GM18517 (cell line): Measurements from ENCODE around the gene POMP.

Source experiments
- ATAC-seq: cut with Tn5 transposase; IDR thresholded peaks from one replicate; pipeline ENCODE4 v1.9.1; 2021; ENCODE audit warnings: mild to moderate bottlenecking, moderate library complexity; ENCODE audit not compliant: unreplicated experiment

Gene POMP

GRCh38 chr13:28658796-28659620, at the start of gene POMP:
TSS of gene POMP (plus strand) at chr13:28659130. CDS start at chr13:28659185, 55 bp downstream.
- peak; percentile 76 for ATAC-seq

- ATAC-seq = no peak
These were observed 49.5 kb upstream of the POMP start for GRCh38 chr13:28609381-28609780.

DNA sequence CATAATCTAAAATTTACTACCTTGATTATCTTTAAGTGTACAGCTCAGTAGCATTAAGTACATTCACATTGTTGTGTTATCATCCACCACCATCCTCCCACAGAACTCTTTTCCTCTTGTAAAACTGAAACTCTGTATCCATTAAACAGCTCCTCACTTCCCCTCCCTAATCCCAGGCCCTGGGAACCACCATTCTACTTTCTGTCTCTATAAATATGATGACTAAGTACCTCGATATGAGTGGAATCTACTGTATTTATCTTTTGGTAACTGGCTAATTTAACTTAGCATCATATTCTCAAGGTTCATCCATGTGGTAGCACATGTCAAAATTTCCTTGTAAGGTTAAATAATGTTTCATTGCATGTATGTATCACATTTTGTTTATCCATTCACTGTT, 49.0 kb upstream of the POMP start:
- ATAC-seq = no peak

DNA sequence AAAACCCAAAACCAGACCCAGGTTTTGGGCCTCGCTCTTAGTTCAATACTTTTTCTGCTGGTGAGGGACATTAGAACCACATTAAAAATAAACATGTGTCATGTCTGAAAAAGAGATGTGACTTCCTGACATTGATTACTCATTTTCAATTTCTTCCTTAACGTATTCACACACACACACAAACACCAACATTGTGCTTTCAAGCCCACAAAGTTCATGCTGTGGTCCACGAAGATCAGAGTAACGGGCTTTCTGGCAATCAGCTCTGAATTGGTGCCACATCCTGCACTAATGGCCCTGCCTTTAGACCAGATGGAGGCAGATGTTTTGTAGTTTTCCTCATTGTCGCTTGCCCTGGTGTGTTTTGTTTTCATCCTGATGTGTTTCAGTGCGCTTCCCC, 47.9 kb upstream of the POMP start:
- ATAC-seq = no peak

DNA sequence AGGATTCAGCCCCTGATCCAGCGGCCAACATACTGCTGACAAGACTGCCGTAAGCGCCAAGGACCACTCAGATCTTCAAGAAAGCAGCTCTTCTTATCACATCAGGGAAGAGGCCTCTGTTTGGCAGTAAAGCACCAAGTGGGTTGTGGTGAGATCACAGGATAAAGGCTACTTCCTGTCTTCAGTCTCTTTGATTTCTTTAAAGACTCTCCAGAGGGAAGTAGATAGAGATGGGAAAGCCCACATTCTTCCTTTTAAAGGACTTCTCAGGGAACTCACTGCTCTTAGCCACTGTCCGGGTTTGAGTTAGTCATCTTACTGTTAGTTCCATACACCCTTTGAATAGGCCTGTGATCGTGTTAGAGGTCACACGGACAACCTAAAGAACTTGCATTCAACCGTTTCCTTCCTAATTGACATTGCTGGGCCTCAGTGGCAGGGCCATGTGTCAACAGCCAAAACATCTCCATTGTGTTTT, 47.2 kb upstream of the POMP start:
- no peak for ATAC-seq

- ATAC-seq = no peak
These were observed 45.4 kb upstream of the POMP start for GRCh38 chr13:28613562-28613961.

GRCh38 chr13:28615916-28616446, 42.9 kb upstream of the POMP start:
- ATAC-seq = no peak

DNA sequence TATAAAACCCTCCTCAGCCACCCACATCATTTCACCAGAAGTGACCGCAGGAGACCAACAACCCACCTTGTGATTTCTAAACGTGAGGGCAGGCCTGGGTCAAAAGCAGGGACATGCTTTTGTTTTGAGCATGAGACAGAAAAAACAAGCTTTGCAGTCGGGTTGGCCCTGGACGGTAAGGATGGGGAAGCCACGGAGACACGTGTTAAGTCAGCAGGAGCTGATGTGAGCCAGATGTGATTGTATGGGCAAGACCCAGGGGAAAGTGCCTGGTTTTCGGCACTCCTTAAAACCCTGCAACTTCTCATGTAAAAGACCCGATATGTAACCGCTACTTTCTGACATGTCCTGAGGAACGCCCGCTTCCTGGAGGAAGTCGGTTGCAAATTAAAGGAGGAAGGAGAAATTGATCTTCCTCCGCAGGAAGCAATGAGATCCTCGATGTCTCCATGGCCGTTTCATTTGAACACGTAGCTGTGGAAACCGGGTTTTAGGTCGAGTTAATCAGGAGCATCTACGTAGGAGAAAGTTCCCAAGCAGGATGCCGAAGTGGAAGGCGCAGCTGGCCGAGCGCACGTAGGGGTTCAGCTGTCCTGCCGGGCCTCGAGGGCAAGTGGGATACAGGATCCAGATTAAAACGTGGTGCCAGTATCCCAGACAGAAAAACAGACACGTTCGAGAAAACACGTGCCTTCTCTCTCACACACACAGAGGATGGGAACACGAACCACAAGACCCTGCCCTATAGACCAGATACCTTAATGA, 40.5 kb upstream of the POMP start:
- ATAC-seq = no peak

DNA sequence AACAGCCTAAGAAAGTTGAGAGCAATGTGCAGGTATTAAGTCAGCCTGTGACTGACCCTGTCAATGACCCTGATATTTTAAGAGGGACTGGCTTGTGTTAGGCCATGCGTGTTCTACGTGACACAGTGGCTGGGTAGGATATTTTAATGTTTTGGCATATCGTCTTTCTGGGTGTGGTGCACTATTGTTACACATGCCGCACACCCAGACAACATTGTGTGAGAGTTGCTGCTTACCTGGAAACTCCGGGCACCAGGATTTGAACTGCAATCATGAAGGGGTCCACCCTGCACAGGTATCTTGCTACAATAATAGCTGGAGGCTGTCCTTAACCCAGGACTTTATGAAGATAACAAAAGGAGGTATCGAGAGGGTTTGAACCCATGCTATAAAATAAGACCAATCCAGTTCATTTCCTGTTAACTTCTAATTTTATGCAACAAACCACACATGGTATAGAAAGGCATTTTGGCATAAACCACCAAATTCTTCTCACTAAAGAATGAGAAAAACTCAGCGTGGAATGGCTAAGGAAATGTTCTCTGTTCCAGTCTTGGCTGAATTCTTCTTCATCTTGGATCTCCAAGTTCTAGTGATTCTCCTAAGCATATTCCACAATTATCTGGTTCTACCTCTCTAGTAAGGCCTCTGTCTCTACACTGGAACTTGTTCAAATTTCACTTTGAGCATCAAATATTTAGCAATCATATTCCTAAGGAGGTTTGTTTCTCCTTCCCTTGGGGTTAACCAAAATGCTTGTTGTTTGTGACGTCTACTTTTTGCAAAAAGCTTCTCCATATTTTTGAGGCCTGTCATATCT, 38.7 kb upstream of the POMP start:
- ATAC-seq = no peak

DNA sequence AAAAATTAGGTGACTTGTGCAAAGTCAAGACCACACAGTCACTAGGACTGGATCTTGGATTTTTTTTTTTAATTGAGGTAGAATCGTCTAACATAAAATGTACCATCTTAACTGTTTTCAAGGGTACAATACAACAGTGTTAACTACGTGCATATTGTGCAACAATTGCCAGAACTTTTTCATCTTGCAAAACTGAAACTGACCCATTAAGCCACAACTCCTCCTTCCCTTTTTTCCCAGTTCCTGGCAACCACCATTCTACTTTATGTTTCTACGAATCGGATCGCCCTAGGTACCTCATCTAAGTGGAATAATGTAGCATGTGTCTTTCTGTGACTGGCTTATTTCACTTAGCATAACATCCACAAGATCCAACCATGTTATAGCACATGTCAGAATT, 37.5 kb upstream of the POMP start:
- no peak for ATAC-seq

- no peak for ATAC-seq
These were observed 36.6 kb upstream of the POMP start for GRCh38 chr13:28622286-28622685.

DNA sequence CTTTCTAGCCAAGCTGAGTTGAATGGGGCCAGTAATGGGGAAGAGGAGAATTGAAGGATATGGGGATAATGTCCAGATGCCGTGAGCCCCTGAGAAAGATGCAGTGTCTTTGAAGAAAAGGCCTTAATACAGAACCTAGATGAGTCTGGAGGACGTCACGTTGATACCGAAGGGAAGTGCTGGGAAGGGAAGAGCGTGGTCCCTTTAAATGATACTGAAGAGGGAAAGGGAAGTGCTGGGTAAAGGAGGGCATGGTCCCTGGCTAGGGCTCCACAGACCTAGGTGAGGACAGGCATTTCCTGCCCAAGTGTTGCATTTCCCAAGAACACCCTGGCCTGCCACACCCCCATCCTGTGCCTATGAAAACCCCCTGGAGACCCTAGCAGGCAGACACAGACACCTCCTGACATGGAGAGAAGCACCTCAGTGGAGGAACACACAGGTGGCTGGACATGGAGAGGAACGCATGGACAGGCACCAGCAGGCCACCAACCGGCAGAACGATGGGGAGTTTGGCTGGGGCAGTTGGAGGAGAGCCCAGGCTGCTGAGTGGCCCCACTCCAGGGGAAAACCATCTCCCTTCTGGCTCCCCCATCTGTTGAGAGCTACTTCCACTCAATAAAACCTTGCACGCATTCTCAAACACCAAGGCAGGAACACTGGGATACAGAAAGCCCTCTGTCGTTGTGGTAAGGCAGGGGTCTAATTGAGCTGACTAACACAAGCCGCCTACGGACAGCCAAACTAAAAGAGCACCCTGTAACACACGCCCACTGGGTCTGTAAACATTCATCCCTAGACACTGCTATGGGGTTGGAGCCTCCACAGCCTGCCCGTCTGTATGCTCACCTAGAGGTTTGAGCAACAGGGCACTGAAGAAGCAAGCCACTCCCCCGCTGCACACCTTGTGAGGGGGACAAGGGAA, 34.9 kb upstream of the POMP start:
- ATAC-seq = no peak

GRCh38 chr13:28624707-28625432, 34.1 kb upstream of the POMP start:
- ATAC-seq = no peak

- no peak for ATAC-seq
These were observed 32.7 kb upstream of the POMP start for GRCh38 chr13:28626266-28626665.

- no peak for ATAC-seq
These were observed 30.7 kb upstream of the POMP start for GRCh38 chr13:28628241-28628640.

- no peak for ATAC-seq
These were observed 28.1 kb upstream of the POMP start for GRCh38 chr13:28630869-28631268.

GRCh38 chr13:28631801-28632200, 27.1 kb upstream of the POMP start:
- no peak for ATAC-seq

DNA sequence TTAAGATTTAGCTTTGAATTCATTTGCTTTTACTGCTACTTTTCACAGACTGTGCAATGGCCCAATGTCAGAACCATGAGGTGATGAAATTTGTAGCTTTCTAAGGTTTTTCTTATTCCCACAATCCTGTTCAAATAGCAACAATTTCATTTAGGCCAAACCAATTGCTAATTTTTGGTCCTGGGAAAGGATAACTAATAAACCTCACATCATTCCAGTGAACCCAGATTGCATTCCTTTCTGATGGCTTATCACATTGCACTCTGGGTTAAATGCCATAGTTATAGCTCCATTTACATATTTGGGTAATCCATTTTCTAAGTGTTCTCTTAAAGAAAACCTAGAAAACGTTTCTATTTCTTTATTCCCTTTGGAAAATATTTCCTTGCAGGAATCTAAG, 22.9 kb upstream of the POMP start:
- no peak for ATAC-seq

GRCh38 chr13:28636677-28637317, 22.1 kb upstream of the POMP start:
- no peak for ATAC-seq
